Lung (tissue), 12 donors: ENCODE data around the gene ALG12. TPM values are rescaled to one million over a fixed set of nuclear protein-coding genes. Genes with fewer than 3 reads are reported as not detected.
A peak's percentile ranks its signal among the peaks of the same experiment; 100 is the strongest.

Experiments used
- ATAC-seq: fragments of 200-7000 bp; cut with Tn5 transposase; one replicate; pipeline ENCODE4 v1.9.1; 2020; ENCODE audit warnings: moderate number of reproducible peaks; ENCODE audit not compliant: insufficient read depth, low FRiP score
- DNase-seq, 3 donors: peaks; one replicate each; pipeline ENCODE4 v3.0.0-alpha.2; 2013 to 2017
- H3K27ac ChIP-seq, 2 donors: one replicate each; pipeline ENCODE4 v1.5.1; 2013; ENCODE audit warnings: mild to moderate bottlenecking in 2 of 2, moderate library complexity in 2 of 2, control low read depth in 1 of 2, inconsistent platforms in 1 of 2, low read depth in 1 of 2, low read length in 1 of 2
- H3K27me3 ChIP-seq, 3 donors: one replicate each; pipeline ENCODE4 v1.5.1; 2013; ENCODE audit warnings: low read length in 2 of 3; ENCODE audit not compliant: control insufficient read depth in 3 of 3, insufficient read depth in 3 of 3
- H3K36me3 ChIP-seq, 4 donors: one replicate each; pipeline ENCODE4 v1.5.1; 2013; ENCODE audit warnings: low read length in 4 of 4, mild to moderate bottlenecking in 1 of 4, moderate library complexity in 1 of 4; ENCODE audit not compliant: control insufficient read depth in 4 of 4, insufficient read depth in 4 of 4
- H3K4me1 ChIP-seq, 5 donors: one replicate each; pipeline ENCODE4 v1.5.1; 2013; ENCODE audit warnings: low read length in 5 of 5, mild to moderate bottlenecking in 2 of 5, moderate library complexity in 1 of 5; ENCODE audit not compliant: control insufficient read depth in 5 of 5, insufficient read depth in 5 of 5
- H3K4me3 ChIP-seq: one replicate; pipeline ENCODE4 v1.5.1; 2013; ENCODE audit warnings: mild to moderate bottlenecking, control low read depth, moderate library complexity
- H3K9ac ChIP-seq, 2 donors: one replicate each; pipeline ENCODE4 v1.5.1; 2013; ENCODE audit warnings: low read length in 2 of 2, control low read depth in 1 of 2; ENCODE audit not compliant: insufficient read depth in 1 of 2
- H3K9me3 ChIP-seq, 4 donors: one replicate each; pipeline ENCODE4 v1.5.1; 2013; ENCODE audit warnings: low read length in 3 of 4, mild to moderate bottlenecking in 1 of 4, moderate library complexity in 1 of 4; ENCODE audit not compliant: control insufficient read depth in 4 of 4, insufficient read depth in 3 of 4
- CTCF ChIP-seq: IDR thresholded peaks from 2 replicates; pipeline ENCODE4 v1.5.1; 2012; ENCODE audit warnings: mild to moderate bottlenecking; ENCODE audit errors: control extremely low read depth, extremely low read depth
- WGBS, 2 donors: extraction: QIAGEN DNeasy Blood & Tissue Kit; methylation state at CpG; one replicate each; pipeline ENCODE4 v1.1.7; 2013; 5-methylcytosine and 5-hydroxymethylcytosine counted together
- polyA plus RNA-seq, 2 donors: library from polyadenylated mRNA; stranded (reverse); fragments of 200-250 nt; gene quantifications; one replicate each; pipeline ENCODE4 v1.2.1, GENCODE V29; 2013
- total RNA-seq, 2 donors: library from RNA; depleted of rRNA in 1 of 2; stranded (reverse); fragments of >200 nt in 1 of 2; gene quantifications; one replicate each; pipeline ENCODE4 v1.2.1, GENCODE V29; 2014 to 2021
- donor health status: control.
- donor health status: control.
- donor health status: Bipolar disorder and iron deficiency.
- donor health status: healthy.
- donor health status: DM: yes; HTN: yes; CAD: no.

Gene ALG12
- total and polyA plus RNA-seq, 4 donors = 13.6 to 33.9 (median 16.6) TPM

GRCh38 chr22:49934160-49934890 is 16.1 kb upstream of the ALG12 start:
- H3K9ac ChIP-seq = no peak overlapping the region
- WGBS, 2 donors = 26 to 34% methylated on average over 19 to 24 of the region's 24 CpGs

DNA sequence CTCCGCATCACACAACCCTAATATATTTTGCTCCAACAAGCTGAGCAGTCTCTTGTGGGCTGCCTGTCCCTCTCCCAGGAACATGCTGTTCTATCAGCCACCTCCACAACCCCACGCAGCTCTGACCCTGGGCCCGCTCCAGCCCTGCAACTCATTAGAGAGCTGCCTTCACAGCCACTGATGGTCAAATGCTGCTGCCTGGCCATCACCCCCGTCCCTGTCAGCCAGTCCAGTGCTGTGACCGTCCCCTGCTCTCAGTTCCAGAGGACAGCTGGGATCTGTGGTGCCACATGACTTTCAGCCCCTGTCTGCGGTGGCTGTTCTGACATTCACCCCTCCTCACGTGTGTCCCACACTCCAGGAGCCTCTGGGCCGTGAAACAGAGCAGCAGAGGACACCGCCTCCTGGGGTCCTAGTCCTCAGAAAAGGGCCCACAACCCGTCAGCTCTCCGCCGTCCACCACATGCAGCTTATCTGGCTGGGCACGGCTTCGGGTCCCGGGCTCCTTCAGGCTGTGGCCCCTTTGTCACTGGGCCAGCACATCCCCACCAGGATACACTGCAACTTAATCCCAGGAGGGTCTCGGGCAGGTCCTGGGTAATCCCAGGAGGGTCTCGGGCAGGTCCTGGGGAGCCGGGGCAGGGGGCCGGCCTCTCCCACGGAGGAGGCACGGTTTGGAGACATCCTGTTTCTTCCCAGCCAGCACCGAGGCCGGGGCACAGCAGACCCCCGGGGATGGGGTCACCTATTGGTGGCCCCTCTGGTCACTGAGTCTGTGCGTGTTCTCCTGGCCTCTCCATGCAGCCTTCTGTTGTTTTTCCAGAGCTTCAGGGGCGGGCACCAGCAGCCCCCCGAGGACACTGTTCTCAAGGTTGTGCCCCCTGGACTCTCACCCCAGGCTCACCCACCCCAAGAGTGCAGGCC is 15.3 kb upstream of the ALG12 start:
- DNase-seq = no peak
- Histone ChIP-seq H3K27ac (peak overlapping the region; percentile 98 to 99), H3K4me1 (peaks cover 2 to 19% (median 15%) of the 10 kb centered on the region in 5 donors), H3K36me3 (no peaks in the 10 kb centered on the region), H3K4me3 (no peak overlapping the region), H3K9me3 (no peaks in the 10 kb centered on the region), H3K9ac (no peak overlapping the region), H3K27me3 (no peaks in the 10 kb centered on the region)
- ATAC-seq = no peak
- WGBS, 2 donors = 68 to 83% methylated on average over 21 to 27 of the region's 27 CpGs
- no peak for TF ChIP-seq CTCF

More at GRCh38 chr22:49934160-49934890, 16.1 kb upstream of the ALG12 start:
- DNase-seq = no peak
- H3K27me3 ChIP-seq = no peaks in the 10 kb centered on the region
- H3K9me3 ChIP-seq = no peaks in the 10 kb centered on the region
- peaks cover 2 to 24% (median 17%) of the 10 kb centered on the region in 5 donors for H3K4me1 ChIP-seq
- peak; percentile 13 for ATAC-seq
- peak overlapping the region; percentile 98 to 99 for H3K27ac ChIP-seq
- peak overlapping the region; percentile 50 for H3K4me3 ChIP-seq
- TF ChIP-seq CTCF = no peak
- no peaks in the 10 kb centered on the region for H3K36me3 ChIP-seq

DNA sequence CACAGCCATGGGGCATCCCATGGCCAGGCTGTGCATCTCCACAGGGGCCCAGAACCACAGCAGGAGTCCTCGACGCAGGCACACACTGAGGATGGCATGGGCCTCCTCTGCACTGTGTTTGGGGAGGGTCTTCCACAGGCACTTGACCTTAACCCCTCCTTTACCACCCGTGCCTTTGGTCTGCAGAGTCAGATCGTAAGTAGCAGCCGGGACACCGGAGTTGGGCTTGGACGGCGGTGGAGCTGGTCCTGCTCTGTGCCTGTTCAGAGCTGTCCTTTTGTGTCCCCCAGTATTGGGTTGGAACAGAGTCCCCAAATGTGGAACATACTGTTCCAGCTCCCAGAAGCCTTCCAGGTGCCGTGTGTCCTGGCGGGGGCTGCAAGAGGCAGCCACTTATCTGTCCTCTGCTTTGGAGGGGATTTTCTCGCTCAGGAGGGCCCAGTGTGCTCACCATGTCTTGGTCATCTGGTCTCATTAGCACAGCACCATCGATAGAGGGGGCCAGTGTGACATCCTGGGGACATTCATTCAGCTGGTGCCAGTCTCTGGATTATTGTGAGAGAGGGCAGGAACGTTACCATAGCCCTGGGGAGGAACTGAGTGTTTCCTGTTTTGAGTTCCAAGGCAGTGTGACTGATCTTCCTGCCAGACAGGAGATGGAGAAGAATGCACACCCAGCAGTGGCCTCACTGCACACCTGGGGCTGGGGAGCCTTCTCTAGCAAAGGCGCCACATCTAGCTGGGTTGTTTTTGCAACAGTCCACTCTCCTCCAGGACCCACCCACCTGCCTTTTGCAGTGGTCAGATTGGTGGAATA is 12.6 kb upstream of the ALG12 start:
- no peak overlapping the region for H3K9ac ChIP-seq
- ATAC-seq = peak; percentile 28
- peak; percentile 64 to 80 (median 70) for DNase-seq
- no peak overlapping the region for H3K4me3 ChIP-seq
- H3K4me1 ChIP-seq = peaks cover 0 to 10% (median 0%) of the 10 kb centered on the region in 5 donors
- H3K27me3 ChIP-seq = no peaks in the 10 kb centered on the region
- peak; percentile 72 for TF ChIP-seq CTCF
- H3K36me3 ChIP-seq = peaks cover 0 to 3% (median 0%) of the 10 kb centered on the region in 4 donors
- peak overlapping the region in 1 of 2 donors; percentile 58 for H3K27ac ChIP-seq
- no peaks in the 10 kb centered on the region for H3K9me3 ChIP-seq
- 38% methylated on average over 14 of the region's 14 CpGs for WGBS, 2 donors
